Measurements from ENCODE around the gene TRRAP. TPM values are rescaled to one million over a fixed set of nuclear protein-coding genes. Genes with fewer than 3 reads are reported as not detected.

TRRAP gene
- total and polyA plus RNA-seq, 8 donors: 4.3 to 38.0 (median 15.7) TPM

DNA sequence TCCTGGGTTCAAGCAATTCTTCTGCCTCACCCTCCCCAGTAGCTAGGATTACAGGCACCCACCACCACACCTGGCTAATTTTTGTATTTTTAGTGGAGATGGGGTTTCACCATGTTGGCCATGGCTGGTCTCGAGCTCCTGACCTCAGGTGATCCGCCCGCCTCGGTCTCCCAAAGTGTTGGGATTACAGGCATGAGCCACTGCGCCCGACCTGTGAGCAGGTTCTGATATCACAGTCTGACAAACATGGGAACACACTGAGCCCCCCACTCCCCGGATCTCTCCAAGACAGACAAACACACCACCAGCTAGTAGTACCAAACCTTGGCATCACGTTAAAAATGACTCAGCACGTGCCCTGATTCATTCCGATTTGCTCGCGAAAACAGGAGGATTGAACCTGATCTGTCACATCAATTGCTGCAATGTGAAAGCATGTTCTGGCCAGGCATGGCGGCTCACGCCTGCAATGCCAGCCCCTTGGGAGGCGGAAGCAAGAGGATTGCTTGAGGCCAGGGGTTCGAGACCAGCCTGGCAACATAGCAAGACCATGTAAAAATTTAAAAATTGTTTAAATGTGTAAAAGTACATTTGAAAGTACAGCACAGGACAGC, 159.1 kb downstream of the TRRAP start:
- Histone ChIP-seq H3K36me3 (peaks cover 76 to 99% (median 96%) of the 10 kb centered on the region in 4 donors), H3K9me3 (no peaks in the 10 kb centered on the region), H3K27ac (no peak overlapping the region), H3K27me3 (no peaks in the 10 kb centered on the region), H3K4me3 (no peak overlapping the region), H3K4me1 (peaks cover 16 to 24% (median 21%) of the 10 kb centered on the region in 4 donors)
- no peak for DNase-seq
- 94 to 96% (median 95%) methylated on average over 10 to 16 of the region's 16 CpGs for WGBS, 5 donors
- TF ChIP-seq EP300 (IDR thresholded peaks at IDR 0.05) (no peak), POLR2A (IDR thresholded peaks at IDR 0.05) (no peak), POLR2AphosphoS5 (IDR thresholded peaks at IDR 0.05) (no peak)
- intact Hi-C loops (cut with DNase I; ENCODE audit: low total_unique reads): loop anchor here (5.0 to 10.0 kb wide), 3 partner anchors 107 to 275 kb away; partner anchors contain the start of gene SMURF1

DNA sequence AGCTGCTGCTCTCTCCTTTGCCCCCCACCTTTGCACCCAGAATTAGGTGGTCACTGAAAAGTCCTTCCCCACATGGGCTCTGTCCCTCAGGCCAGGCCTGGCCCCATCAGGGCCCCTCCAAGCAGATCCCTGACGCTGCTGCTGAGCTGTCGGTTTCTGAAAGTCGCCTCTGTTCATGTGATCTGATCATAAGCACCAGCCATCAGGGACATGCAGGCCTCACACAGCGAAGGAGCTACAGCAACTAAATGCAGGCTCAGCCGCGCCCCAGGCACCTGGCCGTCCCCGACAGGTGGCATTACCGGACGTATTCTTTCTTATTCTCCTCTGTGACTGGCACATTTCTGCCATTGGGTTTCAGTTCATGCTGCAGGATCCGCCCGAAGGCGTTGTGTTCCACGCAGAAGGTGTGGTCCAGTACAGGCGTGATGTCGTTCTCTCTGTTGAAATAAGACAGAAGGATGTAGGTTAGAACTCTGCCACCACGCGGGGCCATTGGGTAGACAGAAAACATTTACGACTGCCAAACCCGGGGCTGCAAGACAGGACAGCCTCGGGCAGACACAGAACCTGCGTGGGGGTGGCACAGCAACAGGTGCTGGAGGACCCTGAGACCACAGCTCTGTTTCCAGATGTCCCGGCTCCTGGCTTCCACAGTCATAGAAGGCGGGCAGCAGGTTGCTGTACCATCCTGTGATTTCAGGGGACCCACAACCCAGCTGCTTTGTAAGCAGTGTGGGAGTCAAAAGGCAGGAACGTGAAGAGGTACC, 159.9 kb downstream of the TRRAP start:
- TF ChIP-seq CTCF (IDR thresholded peaks at IDR 0.05): no peak
- no peak for TF ChIP-seq EP300 (IDR thresholded peaks at IDR 0.05)
- TF ChIP-seq POLR2A (IDR thresholded peaks at IDR 0.05): no peak
- TF ChIP-seq POLR2AphosphoS5 (IDR thresholded peaks at IDR 0.05): no peak
- intact Hi-C loops (cut with DNase I; ENCODE audit: low total_unique reads): loop anchor here (5.0 to 10.0 kb wide), 3 partner anchors 107 to 274 kb away; partner anchors contain the start of gene SMURF1
- peaks cover 16 to 30% (median 24%) of the 10 kb centered on the region in 4 donors for H3K4me1 ChIP-seq
- H3K27ac ChIP-seq: no peak overlapping the region
- H3K9me3 ChIP-seq: no peaks in the 10 kb centered on the region
- peaks cover 70 to 98% (median 93%) of the 10 kb centered on the region in 4 donors for H3K36me3 ChIP-seq
- H3K27me3 ChIP-seq: no peaks in the 10 kb centered on the region
- no peak for DNase-seq
- H3K4me3 ChIP-seq: no peak overlapping the region
- WGBS, 5 donors: 87 to 93% (median 90%) methylated on average over 25 of the region's 25 CpGs

GRCh38 chr7:99039384-99039891, 161.1 kb downstream of the TRRAP start:
- DNase-seq: no peak
- H3K4me1 ChIP-seq: peaks cover 16 to 34% (median 25%) of the 10 kb centered on the region in 4 donors
- H3K4me3 ChIP-seq: no peak overlapping the region
- 73 to 92% (median 81%) methylated on average over 8 of the region's 8 CpGs for WGBS, 5 donors
- H3K27me3 ChIP-seq: no peaks in the 10 kb centered on the region
- no peaks in the 10 kb centered on the region for H3K9me3 ChIP-seq
- TF ChIP-seq CTCF (IDR thresholded peaks at IDR 0.05): no peak
- TF ChIP-seq POLR2AphosphoS5 (IDR thresholded peaks at IDR 0.05): no peak
- no peak for TF ChIP-seq POLR2A (IDR thresholded peaks at IDR 0.05)
- no peak for TF ChIP-seq EP300 (IDR thresholded peaks at IDR 0.05)
- intact Hi-C loops (cut with DNase I; ENCODE audit: low total_unique reads): loop anchor here (5.0 to 10.0 kb wide), 3 partner anchors 105 to 273 kb away; partner anchors contain the start of gene SMURF1
- no peak overlapping the region for H3K27ac ChIP-seq
- peaks cover 66 to 98% (median 93%) of the 10 kb centered on the region in 4 donors for H3K36me3 ChIP-seq

GRCh38 chr7:99040104-99040958, 162.0 kb downstream of the TRRAP start:
- WGBS, 5 donors: 62 to 67% (median 62%) methylated on average over 29 to 31 of the region's 31 CpGs
- H3K27me3 ChIP-seq: no peaks in the 10 kb centered on the region
- DNase-seq: peak; percentile 85 to 95
- H3K27ac ChIP-seq: peak overlapping the region; percentile 43 to 80 (median 77)
- intact Hi-C loops (cut with DNase I; ENCODE audit: low total_unique reads): no loop called here
- H3K4me1 ChIP-seq: peaks cover 16 to 34% (median 25%) of the 10 kb centered on the region in 4 donors
- H3K4me3 ChIP-seq: no peak overlapping the region
- no peaks in the 10 kb centered on the region for H3K9me3 ChIP-seq
- TF ChIP-seq POLR2AphosphoS5 (IDR thresholded peaks at IDR 0.05) (peak in 2 of 3 donors; percentile 18 to 82), CTCF (IDR thresholded peaks at IDR 0.05) (peak in 5 of 7 experiments; percentile 50 to 86 (median 62)), EP300 (IDR thresholded peaks at IDR 0.05) (no peak)
- H3K36me3 ChIP-seq: peaks cover 60 to 98% (median 93%) of the 10 kb centered on the region in 4 donors
